HG03159 (cell line): Measurements from ENCODE around the gene NPAS3.

Source experiments
- ATAC-seq: cut with Tn5 transposase; IDR thresholded peaks from one replicate; pipeline ENCODE4 v1.9.1; 2021; ENCODE audit warnings: mild to moderate bottlenecking, moderate library complexity; ENCODE audit not compliant: unreplicated experiment

NPAS3 gene

GRCh38 chr14:33493990-33494389, 555.3 kb downstream of the NPAS3 start:
- ATAC-seq: no peak

- no peak for ATAC-seq
These were observed 561.0 kb downstream of the NPAS3 start for GRCh38 chr14:33499687-33500086.

- no peak for ATAC-seq
These were observed 565.8 kb downstream of the NPAS3 start for GRCh38 chr14:33504246-33505099.

- no peak for ATAC-seq
These were observed 566.7 kb downstream of the NPAS3 start for GRCh38 chr14:33505266-33505962.

- no peak for ATAC-seq
These were observed 567.3 kb downstream of the NPAS3 start for GRCh38 chr14:33505963-33506329.

- ATAC-seq: no peak
These were observed 569.7 kb downstream of the NPAS3 start for GRCh38 chr14:33508126-33509062.

- no peak for ATAC-seq
These were observed 570.8 kb downstream of the NPAS3 start for GRCh38 chr14:33509454-33509853.

GRCh38 chr14:33510063-33510481, 571.4 kb downstream of the NPAS3 start:
- ATAC-seq: no peak

GRCh38 chr14:33510991-33511390, 572.3 kb downstream of the NPAS3 start:
- no peak for ATAC-seq

GRCh38 chr14:33511851-33512640, 573.4 kb downstream of the NPAS3 start:
- ATAC-seq: no peak

- ATAC-seq: no peak
These were observed 576.8 kb downstream of the NPAS3 start for GRCh38 chr14:33515441-33515840.

GRCh38 chr14:33515899-33516298, 577.2 kb downstream of the NPAS3 start:
- no peak for ATAC-seq

GRCh38 chr14:33516898-33517436, 578.3 kb downstream of the NPAS3 start:
- no peak for ATAC-seq

- no peak for ATAC-seq
These were observed 582.5 kb downstream of the NPAS3 start for GRCh38 chr14:33521192-33521591.

GRCh38 chr14:33524244-33524643, 585.6 kb downstream of the NPAS3 start:
- peak; percentile 59 for ATAC-seq

GRCh38 chr14:33525626-33526025, 586.9 kb downstream of the NPAS3 start:
- no peak for ATAC-seq

- no peak for ATAC-seq
These were observed 588.5 kb downstream of the NPAS3 start for GRCh38 chr14:33527023-33527634.

GRCh38 chr14:33528655-33529054, 590.0 kb downstream of the NPAS3 start:
- no peak for ATAC-seq
